Upper lobe of left lung (tissue), 6 donors: ENCODE data around the gene GCAT. TPM values are rescaled to one million over a fixed set of nuclear protein-coding genes. Genes with fewer than 3 reads are reported as not detected.

Experiments used
- ATAC-seq, 2 donors: fragments of 200-7000 bp; cut with Tn5 transposase; one replicate each; pipeline ENCODE4 v1.9.1; 2022; ENCODE audit warnings: mild to moderate bottlenecking in 2 of 2, moderate library complexity in 2 of 2; ENCODE audit not compliant: low FRiP score in 2 of 2
- DNase-seq, 2 donors: peaks; one replicate each; pipeline ENCODE4 v3.0.0-alpha.2; 2019 to 2020
- H3K27ac ChIP-seq, 4 donors: fragments of 200-600 bp; sonication (generic); one replicate each; pipeline ENCODE4 v1.5.1; 2016 to 2019
- H3K27me3 ChIP-seq, 4 donors: fragments of 200-600 bp; sonication (generic); one replicate each; pipeline ENCODE4 v1.5.1; 2017 to 2019
- H3K36me3 ChIP-seq, 4 donors: fragments of 200-600 bp; sonication (generic); one replicate each; pipeline ENCODE4 v1.5.1; 2016 to 2019
- H3K4me1 ChIP-seq, 4 donors: fragments of 200-600 bp; sonication (generic); one replicate each; pipeline ENCODE4 v1.5.1; 2018 to 2019
- H3K4me3 ChIP-seq, 4 donors: fragments of 200-600 bp; sonication (generic); one replicate each; pipeline ENCODE4 v1.5.1; 2017 to 2019; ENCODE audit warnings: mild to moderate bottlenecking in 2 of 4, moderate library complexity in 1 of 4
- H3K9me3 ChIP-seq, 4 donors: fragments of 200-600 bp; sonication (generic); one replicate each; pipeline ENCODE4 v1.5.1; 2018 to 2019
- EP300 ChIP-seq, 4 donors: sonication (generic); formaldehyde crosslinking; IDR thresholded peaks; one replicate each; pipeline ENCODE4 v1.5.1; 2017; ENCODE audit warnings: antibody characterized with exemption in 4 of 4, control low read depth in 2 of 4
- POLR2A ChIP-seq, 4 donors: fragments of 450-650 bp; IDR thresholded peaks; one replicate each; pipeline ENCODE4 v1.5.1; 2016 to 2017; ENCODE audit warnings: antibody characterized with exemption in 4 of 4, mild to moderate bottlenecking in 2 of 4
- POLR2AphosphoS5 ChIP-seq, 2 donors: sonication (generic); formaldehyde crosslinking; IDR thresholded peaks; one replicate each; pipeline ENCODE4 v1.5.1; 2017; ENCODE audit warnings: antibody characterized with exemption in 2 of 2
- WGBS, 2 donors: methylation state at CpG; one replicate each; pipeline ENCODE4 v1.1.5; 2017 to 2018; 5-methylcytosine and 5-hydroxymethylcytosine counted together
- total RNA-seq, 6 donors: library from RNA; depleted of rRNA in 4 of 6; stranded (reverse); fragments of >200 nt in 4 of 6; gene quantifications; one replicate each; pipeline versions ENCODE4 v1.1.0 to v1.2.1, GENCODE V29; 2016 to 2021
- TF ChIP-seq, protein P1 (sequence below), 6 experiments: fragments of 450-650 bp in 4 of 6; fragments of 200-600 bp in 2 of 6; sonication (generic) in 2 of 6; IDR thresholded peaks; one replicate each; pipeline ENCODE4 v1.5.1; 2016 to 2019; ENCODE audit warnings: antibody characterized with exemption in 6 of 6
- donor health status: DM: no; HTN: no; CAD: no; lungs with moderate emphysema.
- donor health status: DM: no; HTN: yes; CAD: no; lungs with severe emphysema.

The GCAT gene
- total RNA-seq, 6 donors from 2014 or later = 2.7 to 16.7 (median 7.5) TPM

DNA sequence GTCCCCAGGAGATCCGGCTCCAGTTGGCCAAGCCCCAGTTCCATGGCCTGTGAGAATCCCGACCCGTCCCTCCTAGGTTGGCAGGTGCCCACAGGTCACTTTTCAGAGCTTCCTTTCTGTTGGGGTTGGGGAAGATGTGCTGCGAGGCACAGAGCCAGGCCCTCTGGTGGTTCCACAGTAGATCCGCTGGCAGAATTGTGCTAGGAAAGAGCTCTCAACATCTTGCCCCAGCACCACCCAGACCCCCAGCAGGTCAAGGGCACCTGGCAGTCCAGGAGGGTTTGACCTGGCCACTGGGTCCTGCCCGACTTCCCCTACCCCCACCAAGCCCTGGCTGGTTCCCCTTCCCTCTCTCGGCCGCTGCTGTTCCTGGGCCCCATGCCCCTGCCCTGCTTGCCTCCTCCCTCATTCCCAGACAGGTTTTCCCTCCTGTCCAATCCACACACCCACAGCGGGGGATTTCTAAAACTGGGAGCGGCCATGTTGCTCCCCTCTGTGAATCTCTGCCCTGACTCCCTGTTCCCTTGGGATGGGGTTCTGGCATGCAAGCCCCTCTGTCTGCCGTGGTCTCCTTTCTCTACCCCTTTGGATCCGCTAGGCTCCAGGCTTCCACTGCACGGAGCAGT is 26.2 kb upstream of the GCAT start:
- DNase-seq (no peak), ATAC-seq (no peak)
- Histone ChIP-seq H3K9me3 (no peaks in the 10 kb centered on the region), H3K36me3 (no peaks in the 10 kb centered on the region), H3K27ac (no peak overlapping the region), H3K27me3 (no peaks in the 10 kb centered on the region), H3K4me3 (no peak overlapping the region), H3K4me1 (peaks cover 0 to 16% (median 7%) of the 10 kb centered on the region in 4 donors)
- TF ChIP-seq, protein P1, sequence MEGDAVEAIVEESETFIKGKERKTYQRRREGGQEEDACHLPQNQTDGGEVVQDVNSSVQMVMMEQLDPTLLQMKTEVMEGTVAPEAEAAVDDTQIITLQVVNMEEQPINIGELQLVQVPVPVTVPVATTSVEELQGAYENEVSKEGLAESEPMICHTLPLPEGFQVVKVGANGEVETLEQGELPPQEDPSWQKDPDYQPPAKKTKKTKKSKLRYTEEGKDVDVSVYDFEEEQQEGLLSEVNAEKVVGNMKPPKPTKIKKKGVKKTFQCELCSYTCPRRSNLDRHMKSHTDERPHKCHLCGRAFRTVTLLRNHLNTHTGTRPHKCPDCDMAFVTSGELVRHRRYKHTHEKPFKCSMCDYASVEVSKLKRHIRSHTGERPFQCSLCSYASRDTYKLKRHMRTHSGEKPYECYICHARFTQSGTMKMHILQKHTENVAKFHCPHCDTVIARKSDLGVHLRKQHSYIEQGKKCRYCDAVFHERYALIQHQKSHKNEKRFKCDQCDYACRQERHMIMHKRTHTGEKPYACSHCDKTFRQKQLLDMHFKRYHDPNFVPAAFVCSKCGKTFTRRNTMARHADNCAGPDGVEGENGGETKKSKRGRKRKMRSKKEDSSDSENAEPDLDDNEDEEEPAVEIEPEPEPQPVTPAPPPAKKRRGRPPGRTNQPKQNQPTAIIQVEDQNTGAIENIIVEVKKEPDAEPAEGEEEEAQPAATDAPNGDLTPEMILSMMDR (IDR thresholded peaks at IDR 0.05) = peak in 1 of 6 experiments; percentile 13
- no peak for TF ChIP-seq POLR2A (IDR thresholded peaks at IDR 0.05)
- 73 to 79% methylated on average over 8 to 12 of the region's 13 CpGs for WGBS, 2 donors

DNA sequence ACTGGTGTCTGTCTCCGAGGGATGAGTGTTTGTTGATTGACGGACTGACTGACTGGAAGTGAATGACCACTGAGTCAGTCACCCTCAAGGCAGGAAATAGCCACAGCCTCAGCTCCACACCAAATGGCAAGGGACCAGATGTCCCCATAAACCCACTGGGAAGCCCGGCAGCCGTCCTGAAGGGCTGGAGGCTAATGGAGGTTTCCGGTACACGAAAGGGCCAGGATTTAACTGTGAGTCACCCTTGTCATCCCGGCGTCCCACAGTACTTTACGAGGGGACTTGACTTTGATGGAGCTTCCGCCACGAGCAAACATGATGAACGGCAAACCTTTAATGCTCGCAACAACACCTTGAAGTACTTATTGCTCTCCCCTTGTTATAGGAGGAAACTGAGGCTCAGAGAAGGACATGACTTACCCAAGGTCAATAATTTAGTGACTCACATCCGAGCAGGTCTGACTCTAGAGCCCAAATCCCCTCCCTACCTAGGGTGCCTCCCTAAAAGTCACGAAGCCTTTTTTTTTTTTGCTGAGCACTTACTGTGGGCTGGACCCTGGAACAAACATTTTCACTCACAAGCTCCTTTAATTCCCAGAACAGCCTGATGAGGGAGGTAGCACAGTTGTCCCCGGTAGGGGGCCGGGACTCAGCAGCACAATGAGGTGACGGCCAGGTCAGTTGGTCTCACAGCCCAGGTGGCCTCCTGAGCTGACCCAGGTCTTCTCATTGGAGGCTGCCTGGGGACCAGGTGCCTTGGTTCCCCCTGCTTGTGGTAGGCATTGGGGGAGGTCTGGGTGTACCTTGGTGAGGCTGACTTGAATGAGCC is 25.2 kb upstream of the GCAT start:
- Histone ChIP-seq H3K36me3 (no peaks in the 10 kb centered on the region), H3K27me3 (no peaks in the 10 kb centered on the region), H3K4me3 (no peak overlapping the region), H3K9me3 (no peaks in the 10 kb centered on the region), H3K4me1 (peaks cover 0 to 10% (median 2%) of the 10 kb centered on the region in 4 donors), H3K27ac (no peak overlapping the region)
- ATAC-seq = peak in 1 of 2 donors; percentile 2
- 71 to 82% methylated on average over 13 to 18 of the region's 18 CpGs for WGBS, 2 donors
- DNase-seq = no peak
- TF ChIP-seq POLR2AphosphoS5 (IDR thresholded peaks at IDR 0.05) (no peak), POLR2A (IDR thresholded peaks at IDR 0.05) (no peak), EP300 (IDR thresholded peaks at IDR 0.05) (no peak)
- TF ChIP-seq, protein P1 (IDR thresholded peaks at IDR 0.05) = no peak

DNA sequence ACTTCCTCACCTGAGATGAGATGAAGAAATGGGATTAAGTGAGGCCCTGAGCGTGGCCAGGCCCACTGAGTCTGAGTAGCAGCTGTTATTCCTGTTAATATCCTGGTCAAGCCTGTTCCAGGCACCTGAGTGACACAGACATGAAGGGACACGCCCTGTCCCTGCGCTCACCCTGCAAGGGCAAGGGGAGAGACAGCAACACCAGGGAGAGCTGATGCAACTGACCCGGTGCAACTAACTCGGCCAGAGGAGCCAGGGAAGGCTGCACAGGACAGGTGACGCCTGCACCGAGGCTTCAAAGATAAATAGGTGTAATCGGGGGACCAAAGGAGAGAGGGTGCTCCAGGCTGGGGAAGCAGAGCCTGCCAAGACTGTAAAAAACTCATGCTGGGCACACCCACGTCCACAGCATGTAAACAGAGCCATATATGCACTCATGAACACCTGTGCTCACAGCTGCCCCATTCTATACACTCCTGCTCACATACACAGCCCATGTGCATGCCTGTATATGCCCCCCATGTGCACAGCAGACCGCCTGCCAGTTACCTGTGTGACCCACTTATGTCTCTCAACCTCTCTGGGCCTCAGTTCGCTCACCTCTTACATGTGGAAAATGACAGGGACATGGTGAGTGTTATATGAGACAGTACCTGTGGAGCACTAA is 22.8 kb upstream of the GCAT start:
- WGBS, 2 donors = 65 to 67% methylated on average over 8 to 11 of the region's 11 CpGs
- Histone ChIP-seq H3K27ac (no peak overlapping the region), H3K9me3 (no peaks in the 10 kb centered on the region), H3K4me3 (no peak overlapping the region), H3K4me1 (peaks cover 0 to 9% (median 0%) of the 10 kb centered on the region in 4 donors), H3K36me3 (no peaks in the 10 kb centered on the region), H3K27me3 (no peaks in the 10 kb centered on the region)
- DNase-seq (peak in 1 of 2 donors; percentile 87), ATAC-seq (peak; percentile 20 to 61)
- TF ChIP-seq POLR2AphosphoS5 (IDR thresholded peaks at IDR 0.05) (peak in 1 of 2 donors; percentile 15), EP300 (IDR thresholded peaks at IDR 0.05) (no peak)

DNA sequence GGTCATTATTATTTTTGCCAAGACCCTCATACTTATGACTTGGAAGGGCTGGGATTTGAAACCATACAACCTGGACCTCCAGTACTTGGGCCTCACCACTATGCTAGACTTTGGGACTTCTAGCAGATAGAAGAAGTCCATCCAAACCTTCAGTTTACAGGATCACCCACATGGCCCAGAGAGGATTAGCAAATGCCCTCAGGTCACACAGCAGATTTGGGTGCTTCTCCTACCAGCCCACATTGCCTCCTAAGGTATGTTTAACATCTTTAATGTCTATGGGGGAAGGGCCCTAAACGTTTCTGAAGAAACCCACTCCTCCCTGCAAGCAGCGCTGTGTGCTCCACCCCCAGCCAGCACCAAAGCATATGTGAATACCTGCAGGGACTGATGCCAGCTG is 17.5 kb upstream of the GCAT start:
- TF ChIP-seq, protein P1 (IDR thresholded peaks at IDR 0.05) = no peak
- no peak for TF ChIP-seq POLR2AphosphoS5 (IDR thresholded peaks at IDR 0.05)
- TF ChIP-seq POLR2A (IDR thresholded peaks at IDR 0.05) = no peak
- TF ChIP-seq EP300 (IDR thresholded peaks at IDR 0.05) = no peak
- no peak overlapping the region for H3K27ac ChIP-seq

DNA sequence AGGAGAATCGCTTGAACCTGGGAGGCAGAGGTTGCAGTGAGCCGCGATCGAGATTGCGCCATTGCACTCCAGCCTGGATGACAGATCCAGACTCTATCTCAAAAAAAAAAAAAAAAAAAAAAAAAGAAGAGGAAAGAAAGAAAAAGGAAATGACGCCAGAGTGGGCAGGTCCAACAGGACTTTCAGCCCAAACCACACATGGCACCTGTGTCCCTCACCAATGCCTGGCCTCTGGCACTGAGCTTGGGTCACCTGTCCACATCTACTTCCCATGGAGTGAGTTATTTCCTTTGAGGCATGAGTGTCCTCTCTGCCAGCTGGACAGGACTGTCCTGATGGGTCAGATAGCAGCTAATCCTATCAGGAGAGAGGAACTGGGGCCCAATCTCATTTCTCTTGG is 15.2 kb upstream of the GCAT start:
- 77 to 79% methylated on average over 6 of the region's 6 CpGs for WGBS, 2 donors
- no peak for TF ChIP-seq POLR2A (IDR thresholded peaks at IDR 0.05)
- TF ChIP-seq POLR2AphosphoS5 (IDR thresholded peaks at IDR 0.05) = no peak
- TF ChIP-seq, protein P1 (IDR thresholded peaks at IDR 0.05) = no peak
- TF ChIP-seq EP300 (IDR thresholded peaks at IDR 0.05) = no peak
- no peaks in the 10 kb centered on the region for H3K4me1 ChIP-seq
- no peak for ATAC-seq
- H3K4me3 ChIP-seq = no peak overlapping the region
- no peaks in the 10 kb centered on the region for H3K36me3 ChIP-seq
- DNase-seq = no peak
- H3K27me3 ChIP-seq = no peaks in the 10 kb centered on the region
- no peak overlapping the region for H3K27ac ChIP-seq
- H3K9me3 ChIP-seq = no peaks in the 10 kb centered on the region

More for the DNA sequence above, 17.5 kb upstream of the GCAT start:
- Histone ChIP-seq H3K4me3 (no peak overlapping the region), H3K27me3 (no peaks in the 10 kb centered on the region), H3K9me3 (no peaks in the 10 kb centered on the region), H3K4me1 (no peaks in the 10 kb centered on the region), H3K36me3 (no peaks in the 10 kb centered on the region)
- 52 to 63% methylated on average over 2 of the region's 2 CpGs for WGBS, 2 donors
- ATAC-seq (no peak), DNase-seq (no peak)
